ENCODE results near the gene SHISAL1.

GRCh38 chr22:44269117-44269498, 43.6 kb downstream of the SHISAL1 start:
- no peak for TF ChIP-seq CTCF (IDR thresholded peaks at IDR 0.05)
- TF ChIP-seq POLR2A (IDR thresholded peaks at IDR 0.05) = no peak
- TF ChIP-seq EP300 (IDR thresholded peaks at IDR 0.05) = no peak

All from ovary (tissue), 3 donors.